ENCODE data around the gene ATF2. TPM values are rescaled to one million over a fixed set of nuclear protein-coding genes. Genes with fewer than 3 reads are reported as not detected.
A peak's percentile ranks its signal among the peaks of the same experiment; 100 is the strongest.

The ATF2 gene
- total RNA-seq, 2 experiments from 2014 or later = 42.9 to 48.4 TPM

DNA sequence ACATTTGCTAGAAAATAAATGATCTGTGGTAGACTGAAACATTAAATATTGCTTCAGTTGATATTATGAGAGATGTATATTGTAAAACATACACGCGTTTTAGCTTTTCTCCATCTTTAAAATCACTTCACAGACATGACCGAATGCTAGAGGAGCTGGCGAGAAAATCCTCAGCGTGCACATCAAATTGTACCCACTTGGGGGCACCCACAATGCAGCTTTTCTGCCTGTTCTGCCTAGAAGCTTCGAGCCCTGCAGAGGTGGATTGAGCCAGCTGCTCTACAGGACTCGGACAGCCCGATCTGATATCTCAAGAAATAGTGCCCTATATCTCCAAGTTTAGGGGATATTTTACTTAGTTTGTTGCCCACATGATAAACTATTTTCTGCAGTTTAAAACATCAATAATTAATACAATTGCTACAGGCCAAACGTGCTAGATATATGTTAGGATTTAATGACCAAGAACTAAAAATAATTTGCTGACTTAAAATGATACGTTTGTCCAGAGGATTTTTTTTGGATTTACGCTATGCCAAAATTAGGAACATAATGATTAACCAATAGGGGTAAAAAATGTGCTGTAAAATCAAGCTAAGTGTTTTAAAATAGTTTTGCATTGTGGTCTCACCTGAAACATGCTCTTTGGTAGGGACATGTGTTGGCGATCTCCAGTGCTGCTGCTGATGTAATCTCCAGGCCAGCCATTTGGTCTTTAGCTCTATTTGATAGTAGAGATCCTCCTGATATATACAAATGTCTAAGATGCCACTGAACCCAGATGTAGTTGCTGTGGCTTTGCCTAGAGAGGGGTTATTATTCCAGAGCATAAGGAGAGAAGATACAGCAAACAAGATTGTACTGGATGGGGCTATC lies 35.9 kb upstream of the ATF2 start:
- peak; percentile 95 for ATAC-seq

GRCh38 chr2:175195012-175195411 lies 27.0 kb upstream of the ATF2 start:
- TF ChIP-seq CTCF (IDR thresholded peaks at IDR 0.05) = no peak

More for the DNA sequence above, 35.9 kb upstream of the ATF2 start:
- intact Hi-C loops (cut with micrococcal nuclease) = loop anchor here (2.0 kb wide), 1 partner anchor 79 kb away; no protein-coding TSS in a partner anchor
- Mint-ChIP-seq H3K4me1 (ENCODE audit: low read depth) (peaks cover 4% of the 10 kb centered on the region), H3K27ac (no peak overlapping the region), H3K27me3 (peaks cover 16% of the 10 kb centered on the region), H3K36me3 (ENCODE audit: low read depth) (no peaks in the 10 kb centered on the region), H3K4me3 (no peak overlapping the region), H3K9me3 (peaks cover 1% of the 10 kb centered on the region)
- peak; percentile 77 for DNase-seq
- TF ChIP-seq CTCF (IDR thresholded peaks at IDR 0.05) = peak; percentile 63
- POLR2A ChIA-PET = interaction anchor here (0.5 to 0.6 kb wide), 2 partner anchors 53 to 647 kb away, joined by 4 read pairs; no protein-coding TSS in a partner anchor
- CTCF ChIA-PET = interaction anchor here (0.6 to 4.3 kb wide), 30 partner anchors 8 to 894 kb away, joined by 3 to 55 read pairs (median 5); no protein-coding TSS in a partner anchor

GRCh38 chr2:175188761-175189160 lies 20.8 kb upstream of the ATF2 start:
- ATAC-seq = no peak
- peaks cover 3% of the 10 kb centered on the region for H3K4me1 Mint-ChIP-seq (ENCODE audit: low read depth)
- TF ChIP-seq CTCF (IDR thresholded peaks at IDR 0.05) = no peak
- no peak overlapping the region for H3K4me3 Mint-ChIP-seq
- H3K9me3 Mint-ChIP-seq = peaks cover 2% of the 10 kb centered on the region
- DNase-seq = no peak
- no peak overlapping the region for H3K27ac Mint-ChIP-seq
- ChIA-PET POLR2A (no interaction called here), CTCF (no interaction called here)
- intact Hi-C loops (cut with micrococcal nuclease) = no loop called here
- H3K27me3 Mint-ChIP-seq = peaks cover 21% of the 10 kb centered on the region
- H3K36me3 Mint-ChIP-seq (ENCODE audit: low read depth) = peaks cover 3% of the 10 kb centered on the region

More at GRCh38 chr2:175195012-175195411, 27.0 kb upstream of the ATF2 start:
- Mint-ChIP-seq H3K36me3 (ENCODE audit: low read depth) (peaks cover 2% of the 10 kb centered on the region), H3K27me3 (peaks cover 26% of the 10 kb centered on the region), H3K9me3 (peaks cover 4% of the 10 kb centered on the region), H3K27ac (no peak overlapping the region), H3K4me1 (ENCODE audit: low read depth) (peaks cover 3% of the 10 kb centered on the region), H3K4me3 (no peak overlapping the region)
- CTCF ChIA-PET = no interaction called here
- intact Hi-C loops (cut with micrococcal nuclease) = no loop called here
- POLR2A ChIA-PET = no interaction called here
- no peak for ATAC-seq
- DNase-seq = no peak

DNA sequence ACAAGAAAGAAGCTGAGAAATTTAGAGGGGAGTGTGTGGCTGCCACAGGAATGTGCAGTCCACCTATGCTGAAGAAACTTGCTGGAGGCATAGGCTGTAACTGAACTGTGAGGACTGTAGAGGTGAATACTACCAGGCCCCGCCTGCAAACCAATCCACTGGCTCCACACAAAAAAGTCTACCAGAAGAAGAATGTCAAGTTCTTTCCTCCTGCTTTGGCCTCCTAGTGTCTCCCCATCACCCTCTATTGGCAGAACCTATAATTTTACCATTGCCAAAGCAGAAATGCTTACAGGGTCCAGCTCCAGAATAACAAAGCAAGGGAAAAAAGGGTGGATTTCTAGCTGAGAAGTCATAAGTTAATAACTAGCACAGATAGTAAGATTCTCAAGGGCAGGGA lies 19.4 kb upstream of the ATF2 start:
- Mint-ChIP-seq H3K27ac (no peak overlapping the region), H3K4me3 (no peak overlapping the region), H3K9me3 (peaks cover 2% of the 10 kb centered on the region), H3K36me3 (ENCODE audit: low read depth) (peaks cover 3% of the 10 kb centered on the region), H3K27me3 (peaks cover 16% of the 10 kb centered on the region), H3K4me1 (ENCODE audit: low read depth) (no peaks in the 10 kb centered on the region)
- POLR2A ChIA-PET = no interaction called here
- ATAC-seq (peak; percentile 77), DNase-seq (peak; percentile 30)
- no peak for TF ChIP-seq CTCF (IDR thresholded peaks at IDR 0.05)
- intact Hi-C loops (cut with micrococcal nuclease) = no loop called here
- CTCF ChIA-PET = interaction anchor here (0.7 to 2.2 kb wide), 5 partner anchors 17 to 488 kb away, joined by 3 to 10 read pairs (median 3); no protein-coding TSS in a partner anchor

DNA sequence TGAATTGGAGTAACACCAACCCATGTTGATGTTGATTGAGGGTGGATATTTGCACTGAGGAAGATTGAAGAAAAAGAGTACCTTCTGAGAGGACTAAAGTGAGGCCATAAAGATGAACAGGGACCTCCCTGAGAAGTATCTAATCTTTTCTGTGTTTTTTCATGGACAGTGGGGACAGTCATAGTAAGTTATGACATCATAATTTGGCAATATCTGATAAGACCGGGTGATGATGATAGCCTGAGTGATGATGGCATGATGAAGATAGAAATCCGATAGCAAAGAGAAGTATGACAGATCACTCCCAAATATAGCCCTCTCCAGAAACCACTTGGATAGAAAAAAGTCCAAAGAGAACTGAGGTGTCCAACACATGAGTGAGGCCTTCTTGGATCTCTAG lies 15.7 kb upstream of the ATF2 start:
- Mint-ChIP-seq H3K36me3 (ENCODE audit: low read depth) (peaks cover 24% of the 10 kb centered on the region), H3K4me1 (ENCODE audit: low read depth) (peaks cover 19% of the 10 kb centered on the region), H3K27me3 (peaks cover 3% of the 10 kb centered on the region), H3K4me3 (no peak overlapping the region), H3K27ac (no peak overlapping the region), H3K9me3 (no peaks in the 10 kb centered on the region)
- TF ChIP-seq CTCF (IDR thresholded peaks at IDR 0.05) = no peak
- ATAC-seq = no peak
- no peak for DNase-seq
- ChIA-PET CTCF (no interaction called here), POLR2A (no interaction called here)
- intact Hi-C loops (cut with micrococcal nuclease) = no loop called here
